Measurements from ENCODE around the gene C5orf47.

- TF ChIP-seq CTCF (conservative IDR thresholded peaks at IDR 0.05; ENCODE audit: low read depth, low read length) = no peak
- no peak for TF ChIP-seq EZH2 (IDR thresholded peaks at IDR 0.05; ENCODE audit: borderline replicate concordance, low read depth, low read length, poor library complexity, severe bottlenecking)
These were observed 27.6 kb upstream of the C5orf47 start for GRCh38 chr5:173961418-173961817.

All from A673 (cell line).